Activated CD4-positive, alpha-beta T cell treated with anti-CD3 and anti-CD28 coated beads, Interleukin-2, amount 50 U/mL, for 48 hours (primary cell): Measurements from ENCODE around the gene ACSS1.

ENCODE experiments used
- DNase-seq, 2 experiments: peaks; one replicate each; pipeline ENCODE4 v3.0.0-alpha.2; 2020

Gene ACSS1

DNA sequence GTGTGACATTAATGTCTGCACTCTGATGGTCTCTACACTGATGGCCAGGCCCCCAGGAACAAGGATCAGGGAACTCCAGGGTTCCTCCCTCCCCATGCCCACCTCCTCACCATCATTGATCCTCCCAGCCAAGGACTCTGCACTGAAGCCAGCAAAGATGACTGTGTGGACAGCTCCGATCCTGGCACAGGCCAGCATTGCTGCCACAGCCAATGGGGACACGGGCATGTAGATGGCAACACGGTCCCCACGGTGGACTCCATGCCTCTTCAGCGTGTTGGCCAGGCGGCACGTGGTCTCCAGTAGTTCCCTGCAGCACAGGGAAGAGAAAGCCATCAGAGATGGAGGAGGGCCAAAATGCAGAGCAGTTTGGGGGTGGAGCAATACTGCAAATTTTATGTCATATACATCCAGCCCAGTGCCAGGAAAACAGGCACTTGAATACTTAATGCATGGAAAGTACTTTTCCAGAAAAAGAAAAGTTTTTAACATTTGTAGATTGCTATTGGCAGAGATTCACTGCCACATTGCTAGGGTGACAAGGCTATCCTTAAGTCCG lies 27.2 kb downstream of the ACSS1 start:
- DNase-seq = no peak

DNA sequence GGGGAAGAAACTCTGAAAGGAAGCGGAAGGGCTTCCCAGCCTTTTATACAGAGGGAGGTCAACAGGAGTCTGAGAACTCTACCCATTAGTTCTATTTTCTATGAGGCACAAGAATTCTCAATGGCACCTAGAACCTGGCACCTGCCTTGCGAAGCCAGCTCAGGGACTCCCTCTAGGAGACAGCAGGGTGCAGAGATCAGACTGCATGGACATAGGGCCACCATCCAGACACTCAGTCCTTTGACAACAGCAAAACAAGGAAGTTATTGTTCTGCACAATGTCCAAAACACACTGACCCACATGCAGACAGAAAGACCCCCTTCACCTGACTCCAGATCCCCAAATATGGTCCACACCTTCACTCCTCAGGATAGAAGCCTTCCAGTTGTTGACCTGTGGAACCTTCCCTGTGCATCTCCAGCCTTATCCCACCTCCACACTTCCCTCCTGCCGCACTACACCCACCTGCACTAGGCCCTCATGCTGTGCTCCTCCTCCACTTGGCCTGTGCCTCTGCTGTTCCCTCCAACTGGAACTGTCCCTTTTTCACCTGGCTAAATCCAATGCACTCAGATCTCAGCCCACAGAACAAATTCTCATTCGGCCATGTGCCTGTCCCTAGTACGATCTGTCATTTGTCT lies 27.8 kb downstream of the ACSS1 start:
- DNase-seq = no peak

DNA sequence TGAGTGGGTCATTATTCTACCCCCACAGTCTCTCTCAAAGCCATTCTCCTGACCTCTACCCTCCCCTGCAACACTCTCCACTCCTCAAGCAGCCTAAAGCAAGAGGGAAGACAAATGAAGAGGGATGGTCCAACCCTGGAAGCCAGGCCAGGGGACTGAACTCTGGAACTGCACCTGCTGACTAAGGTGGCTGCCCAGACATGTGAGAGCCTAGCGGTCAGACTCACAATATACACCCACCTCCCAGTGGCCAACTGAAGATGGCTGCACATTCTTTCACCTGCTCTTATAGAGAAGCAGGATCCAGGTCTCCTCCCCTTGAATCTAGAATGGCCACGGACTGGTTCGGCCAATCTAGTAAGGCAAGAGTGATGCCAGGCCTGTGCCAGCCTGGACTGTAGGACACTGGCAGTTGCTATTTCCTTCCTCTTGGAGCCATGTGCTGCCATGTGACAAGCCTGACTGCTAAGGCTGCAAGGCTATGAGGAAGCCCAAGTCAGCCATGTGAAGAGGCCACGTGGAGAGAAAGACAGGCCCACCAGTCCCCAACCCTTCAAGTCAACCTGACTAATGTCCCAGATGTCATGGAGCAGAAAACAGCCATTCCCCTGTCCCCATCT lies 31.8 kb downstream of the ACSS1 start:
- DNase-seq = no peak

DNA sequence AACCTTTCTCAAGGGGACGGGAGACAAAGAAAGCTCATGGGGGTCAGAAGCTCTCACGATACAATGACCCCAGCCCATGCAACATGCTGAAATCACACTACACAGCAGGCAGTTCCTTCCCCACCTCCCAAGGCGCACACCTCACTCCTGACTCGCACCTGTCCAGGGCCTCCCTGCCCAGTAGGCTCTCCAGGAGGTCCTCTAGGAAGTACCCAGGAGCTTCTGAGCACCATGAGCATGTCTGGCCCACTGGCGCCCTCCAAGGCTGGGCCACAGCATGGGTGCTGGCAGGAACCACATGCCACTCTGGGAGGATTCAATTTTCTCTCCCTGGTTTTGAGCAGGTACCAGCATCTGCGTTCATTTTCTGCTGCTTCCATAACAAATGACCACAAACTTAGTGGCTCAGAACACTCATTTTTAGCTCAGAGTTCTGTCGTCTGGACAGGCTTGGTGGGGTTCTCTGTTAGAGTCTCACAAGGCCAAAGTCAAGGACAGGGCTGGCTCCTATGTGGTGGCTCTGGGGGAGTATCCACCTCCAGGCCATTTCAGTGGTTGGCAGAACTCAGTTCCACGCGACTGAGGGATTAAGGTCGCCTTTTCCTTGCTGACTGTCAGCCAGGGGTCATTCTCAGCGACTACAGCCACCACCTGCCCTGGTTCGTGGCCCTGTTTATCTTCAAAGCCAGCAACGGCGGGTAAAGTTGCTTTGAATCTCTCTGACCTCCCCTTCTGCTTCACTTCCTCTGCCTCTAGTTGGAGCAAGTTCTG lies 32.7 kb downstream of the ACSS1 start:
- DNase-seq = no peak

DNA sequence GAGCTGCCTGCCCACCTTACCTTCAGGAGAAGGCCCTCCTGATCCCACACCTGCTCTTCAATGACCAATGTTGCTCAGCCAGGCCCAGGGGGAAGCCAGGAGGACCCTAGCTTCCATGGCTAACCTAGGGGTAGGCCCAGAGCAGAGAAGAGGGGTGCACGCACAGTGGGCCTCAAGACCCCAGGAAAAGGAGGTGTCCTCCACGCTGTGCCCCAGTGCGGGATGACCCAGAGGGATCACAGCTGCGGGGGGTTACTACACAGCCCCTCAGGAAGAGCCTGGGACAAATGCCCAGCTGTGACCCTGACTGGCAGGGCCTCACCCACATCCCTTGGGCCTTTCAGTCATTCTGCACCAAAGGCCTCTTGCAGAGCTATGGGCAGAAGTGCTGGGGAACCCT lies 33.8 kb downstream of the ACSS1 start:
- DNase-seq = no peak

DNA sequence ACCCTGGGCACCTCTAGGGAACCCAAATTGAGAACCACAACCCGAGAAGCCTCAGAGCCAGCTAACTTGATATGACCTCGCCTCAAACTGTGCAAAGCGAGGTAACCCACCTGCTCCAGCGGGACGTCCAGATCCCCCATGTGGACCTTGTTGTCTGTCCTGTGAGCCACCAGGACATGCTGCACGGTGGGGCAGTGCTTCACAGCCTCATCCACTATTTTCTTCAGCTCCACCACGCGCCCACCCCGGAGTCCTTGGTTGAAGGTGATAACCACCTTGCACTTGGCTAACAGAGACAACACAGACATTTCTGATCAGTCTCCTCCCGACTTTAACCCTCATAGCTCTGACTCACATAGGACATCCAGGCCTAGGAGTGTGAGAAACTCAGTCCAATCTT lies 34.6 kb downstream of the ACSS1 start:
- no peak for DNase-seq

DNA sequence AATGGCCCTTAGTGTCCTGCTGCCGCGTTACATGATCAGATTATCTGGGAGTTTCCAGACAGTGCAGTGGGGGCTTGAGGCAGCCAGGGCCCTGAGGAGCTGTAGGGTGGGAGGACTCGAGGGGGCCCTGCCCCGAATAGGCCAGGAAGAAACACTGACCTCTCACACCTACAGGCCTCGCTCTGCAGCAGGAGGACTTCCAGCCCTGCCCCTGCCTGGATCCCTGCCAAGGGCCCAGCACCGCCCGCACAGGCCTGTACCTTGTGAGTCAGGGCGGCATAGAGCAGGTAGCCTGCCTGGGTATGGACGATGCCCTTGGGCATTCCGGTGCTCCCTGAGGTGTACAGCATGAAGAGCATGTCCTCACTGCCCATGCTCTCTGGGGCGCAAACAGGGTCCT lies 35.3 kb downstream of the ACSS1 start:
- DNase-seq = no peak

DNA sequence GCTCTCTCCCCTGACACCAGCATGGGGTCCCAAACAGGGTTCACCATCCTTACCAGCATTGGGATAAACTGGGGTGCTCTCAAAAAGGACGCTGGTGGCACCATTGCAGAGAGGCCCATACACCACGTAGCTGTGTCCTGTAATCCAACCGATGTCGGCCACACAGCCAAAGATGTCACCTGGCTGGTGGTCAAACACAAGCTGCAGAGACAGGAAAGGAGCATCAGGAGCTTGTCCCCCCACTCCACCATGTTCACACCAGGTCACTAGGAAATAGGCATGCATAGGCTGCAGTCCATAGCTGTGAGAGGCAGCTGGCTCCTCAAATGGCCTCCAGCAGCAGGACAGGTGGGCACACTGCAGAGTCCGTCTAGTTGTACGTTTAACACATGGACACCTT lies 36.6 kb downstream of the ACSS1 start:
- no peak for DNase-seq

DNA sequence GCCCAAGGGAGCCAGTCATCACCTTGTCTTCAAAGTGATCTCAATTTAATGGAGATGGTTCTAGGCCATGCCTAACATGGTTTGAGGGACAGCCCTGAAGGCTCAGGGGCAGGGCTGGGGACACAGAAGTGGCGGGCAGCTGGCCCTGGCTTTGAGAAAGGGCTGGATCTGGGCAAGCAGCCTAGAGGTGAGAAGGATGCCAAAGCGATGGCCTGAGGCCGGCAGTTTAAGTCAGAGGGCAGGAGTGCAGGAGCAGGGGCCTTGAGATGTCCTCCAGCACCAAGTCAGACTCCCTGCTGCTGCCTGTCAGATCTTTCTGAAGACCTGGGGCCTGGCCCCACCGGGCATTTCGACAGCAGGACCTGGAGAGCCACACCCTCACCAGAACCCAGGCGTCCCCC lies 37.0 kb downstream of the ACSS1 start:
- DNase-seq = no peak

DNA sequence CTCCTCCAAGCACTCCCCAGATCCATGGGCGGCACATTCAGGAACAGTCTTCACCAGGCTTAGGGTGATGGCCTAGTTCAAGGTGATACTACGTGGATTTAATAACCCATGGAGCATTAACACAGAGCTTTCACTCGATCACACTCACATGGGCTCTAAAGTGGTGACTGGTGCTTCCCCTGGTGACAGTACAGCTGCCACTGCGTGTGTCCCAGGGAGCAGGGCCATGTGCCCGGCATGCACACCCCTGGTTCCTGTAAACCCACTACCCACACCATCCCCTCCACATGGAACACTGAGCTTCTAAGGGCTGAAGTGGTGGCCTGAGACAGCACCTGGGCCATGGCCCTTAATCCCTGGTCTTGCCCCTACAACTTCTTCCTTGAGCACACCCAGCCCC lies 37.6 kb downstream of the ACSS1 start:
- no peak for DNase-seq

DNA sequence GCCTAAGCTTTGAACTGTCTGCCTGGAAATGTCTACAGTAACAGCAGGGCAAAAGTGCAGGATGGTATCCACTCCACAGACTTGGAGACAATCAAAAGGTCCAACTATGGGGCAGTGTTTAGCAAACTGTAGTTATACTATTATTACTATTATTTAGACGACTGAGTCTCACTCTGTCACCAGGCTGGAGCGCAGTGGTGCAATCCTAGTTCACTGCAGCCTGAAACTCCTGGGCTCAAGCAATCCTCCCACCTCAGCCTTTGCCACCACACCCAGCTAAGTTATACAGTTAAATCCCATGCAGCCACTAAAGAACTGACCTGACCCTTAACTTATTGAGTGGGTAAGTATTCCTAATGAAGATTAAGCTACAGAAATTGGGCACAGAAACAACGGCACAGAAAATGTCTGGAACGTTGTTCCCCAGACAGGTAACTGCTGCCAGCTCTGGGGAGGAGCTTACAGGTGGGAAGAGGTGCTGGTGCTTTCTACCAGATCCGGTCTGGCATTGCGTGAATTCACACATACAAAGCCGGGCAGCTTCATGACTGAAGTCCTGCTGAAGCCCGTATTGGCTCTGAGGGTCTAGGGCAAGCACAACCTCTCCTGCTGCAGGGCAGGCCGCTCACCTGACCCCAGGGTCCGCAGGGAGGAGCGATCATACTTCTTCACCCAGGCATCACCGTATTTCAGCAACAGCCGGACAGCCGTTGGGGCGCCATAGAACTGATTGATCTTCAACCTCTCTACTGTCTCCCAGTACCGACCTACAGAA lies 38.4 kb downstream of the ACSS1 start:
- no peak for DNase-seq

DNA sequence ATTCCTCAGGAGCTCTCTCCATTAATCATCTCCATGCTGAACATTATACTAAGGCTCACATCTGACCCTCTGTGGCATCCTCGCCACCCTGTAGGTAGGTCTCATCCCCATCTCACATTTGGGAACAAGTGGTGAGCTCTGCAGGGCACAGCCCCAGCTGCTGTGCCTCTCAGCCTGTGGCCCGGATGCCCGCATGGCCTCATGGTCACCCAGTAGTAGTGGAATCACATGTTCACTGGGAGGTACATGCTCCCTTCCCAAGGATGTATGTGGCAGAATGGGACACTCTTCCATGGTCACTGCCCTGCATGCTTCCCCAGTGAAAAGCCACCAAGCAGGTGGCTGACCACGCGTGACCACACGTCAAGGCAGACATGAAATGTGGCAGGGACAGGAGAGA lies 39.1 kb downstream of the ACSS1 start:
- DNase-seq = no peak

DNA sequence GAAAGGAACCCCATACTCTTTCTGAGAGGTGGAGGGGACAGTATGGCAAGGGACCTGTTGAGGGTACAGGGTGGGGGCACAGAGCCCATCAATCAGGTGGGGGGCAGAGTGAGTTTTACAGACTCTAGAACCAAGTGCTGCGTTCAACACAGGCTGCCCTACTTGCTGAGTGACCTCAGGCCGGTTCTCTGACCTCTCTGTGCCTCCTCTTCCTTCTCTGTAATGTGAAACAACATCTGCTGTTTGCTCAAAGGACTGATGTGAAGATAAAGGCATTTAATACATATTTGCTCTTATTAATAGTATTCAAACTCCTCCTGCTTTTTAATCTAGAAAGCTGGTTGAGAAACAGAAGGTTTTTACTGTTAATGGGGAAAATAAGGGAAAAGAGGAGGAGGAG lies 39.5 kb downstream of the ACSS1 start:
- no peak for DNase-seq

DNA sequence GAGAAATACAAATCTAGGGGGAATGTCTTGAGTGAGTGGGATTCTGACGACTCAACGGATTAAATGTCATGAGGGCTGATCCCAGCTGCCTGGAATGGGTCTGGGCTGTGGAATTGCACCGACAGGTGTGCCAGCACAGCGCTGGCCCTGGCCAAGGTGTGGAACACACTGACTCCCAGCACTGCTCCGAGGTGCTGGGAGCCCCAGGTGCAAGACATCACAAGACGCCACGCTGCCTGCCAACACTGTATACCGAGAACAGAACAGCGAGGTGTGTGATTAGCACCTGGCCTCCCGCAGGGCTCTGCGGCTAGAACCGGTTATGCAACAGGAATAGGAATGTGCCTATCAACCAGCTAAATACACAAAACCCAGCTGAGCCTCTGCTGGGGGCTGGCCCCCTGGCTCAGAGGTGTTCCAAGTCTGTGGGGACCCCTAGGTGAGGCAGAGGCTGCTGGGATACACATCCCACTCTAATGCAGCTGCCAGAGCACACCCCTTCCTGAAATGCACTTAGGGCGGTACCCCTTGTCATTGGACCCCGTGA lies 40.6 kb downstream of the ACSS1 start:
- DNase-seq = no peak

DNA sequence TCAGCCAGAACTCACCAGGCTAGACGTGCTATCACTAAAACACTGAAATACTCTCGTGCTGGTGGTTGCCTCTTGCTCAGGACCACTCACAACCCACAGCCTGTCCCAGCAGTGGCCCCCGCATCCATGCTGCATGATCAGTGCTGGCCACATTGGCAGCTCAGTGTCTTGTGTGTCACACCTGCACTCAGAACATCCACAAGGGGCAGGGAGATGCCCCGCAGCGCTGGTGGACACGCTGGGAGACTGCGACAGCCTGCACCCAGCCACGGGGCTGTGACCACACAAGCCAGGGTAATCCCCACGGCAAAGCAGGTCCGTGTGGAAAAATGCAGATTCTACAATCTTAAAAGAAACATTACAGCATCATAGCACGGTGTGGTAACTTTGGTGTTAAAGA lies 41.5 kb downstream of the ACSS1 start:
- no peak for DNase-seq

DNA sequence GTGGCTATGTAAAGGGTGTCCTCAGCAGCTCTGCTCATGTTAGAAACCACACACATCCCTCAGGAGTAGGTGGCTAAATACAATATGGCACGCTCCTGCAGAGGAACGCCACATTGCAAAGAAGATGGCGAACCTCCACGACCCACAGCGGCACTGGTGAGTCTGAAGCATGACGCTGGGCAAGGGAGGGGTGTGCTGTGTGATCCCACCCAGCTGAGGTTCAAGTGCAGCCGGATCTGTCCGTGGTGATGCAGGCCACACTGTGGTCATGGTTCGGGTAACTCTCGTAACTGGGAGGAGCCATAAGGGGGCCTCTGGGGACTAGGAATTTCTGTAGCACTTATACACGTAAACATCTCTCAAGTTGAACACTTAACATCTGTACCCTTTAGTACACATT lies 42.0 kb downstream of the ACSS1 start:
- DNase-seq = no peak

DNA sequence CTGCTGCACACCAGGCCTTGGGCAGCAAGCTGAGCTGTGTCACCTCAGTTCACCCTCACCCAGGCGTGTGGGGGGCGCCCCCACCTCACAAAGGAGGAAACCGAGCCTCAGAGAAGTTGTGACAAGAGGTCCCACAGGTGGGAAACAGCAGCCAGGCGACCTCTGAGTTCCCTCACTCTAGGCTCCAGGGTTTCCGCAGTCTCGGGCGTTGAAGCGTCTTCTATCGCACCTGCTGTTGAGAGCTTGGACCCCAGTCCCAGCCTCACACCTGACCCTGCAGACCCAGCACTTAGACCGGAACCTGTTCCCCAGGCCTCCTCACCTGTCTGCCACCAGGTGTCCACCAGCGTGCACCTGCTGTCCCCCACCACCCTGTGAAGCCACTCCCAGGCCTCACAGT lies 43.1 kb downstream of the ACSS1 start:
- DNase-seq = no peak

DNA sequence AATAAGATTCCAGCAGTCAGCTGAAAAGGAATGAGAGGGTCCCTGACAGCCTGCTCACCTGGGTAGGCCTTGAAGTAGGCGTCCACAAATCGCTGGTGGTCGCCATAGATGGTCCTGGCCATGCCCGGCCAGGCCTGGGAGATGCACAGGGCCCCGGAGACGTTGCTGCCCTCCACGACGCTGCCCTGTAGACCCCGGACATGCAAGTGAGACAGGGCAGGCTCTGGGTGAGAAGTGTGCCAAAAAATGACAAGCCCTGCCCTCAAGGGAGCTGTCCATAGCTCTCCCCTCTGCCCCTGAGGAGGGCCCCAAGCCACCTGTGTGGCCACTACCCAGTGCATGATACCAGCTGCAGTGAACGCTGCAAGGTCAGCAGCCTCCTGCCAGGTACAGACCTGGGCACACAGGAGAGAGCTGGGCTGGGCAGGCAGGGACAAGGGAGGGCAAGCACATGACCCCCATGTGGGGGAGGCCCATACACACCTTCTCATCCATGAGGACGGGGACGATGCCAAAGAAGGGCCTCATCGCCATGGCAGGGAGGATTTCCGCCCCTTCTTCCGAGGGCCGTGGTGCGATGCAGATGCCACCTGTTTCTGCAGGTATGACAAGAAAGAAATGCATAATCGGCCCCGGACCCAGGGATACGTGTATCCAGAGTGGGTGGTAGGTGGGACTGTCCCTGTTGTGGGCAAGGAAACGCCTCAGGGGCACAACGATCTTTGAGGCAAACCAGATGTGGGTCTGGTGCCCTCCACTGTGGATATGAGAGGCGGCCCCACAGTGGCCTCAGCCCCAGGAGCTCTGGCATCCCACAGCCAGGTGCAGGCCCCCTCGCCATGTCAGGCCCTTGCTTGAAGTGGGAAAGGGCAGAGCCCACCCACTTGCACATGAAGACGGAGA lies 44.2 kb downstream of the ACSS1 start:
- no peak for DNase-seq

DNA sequence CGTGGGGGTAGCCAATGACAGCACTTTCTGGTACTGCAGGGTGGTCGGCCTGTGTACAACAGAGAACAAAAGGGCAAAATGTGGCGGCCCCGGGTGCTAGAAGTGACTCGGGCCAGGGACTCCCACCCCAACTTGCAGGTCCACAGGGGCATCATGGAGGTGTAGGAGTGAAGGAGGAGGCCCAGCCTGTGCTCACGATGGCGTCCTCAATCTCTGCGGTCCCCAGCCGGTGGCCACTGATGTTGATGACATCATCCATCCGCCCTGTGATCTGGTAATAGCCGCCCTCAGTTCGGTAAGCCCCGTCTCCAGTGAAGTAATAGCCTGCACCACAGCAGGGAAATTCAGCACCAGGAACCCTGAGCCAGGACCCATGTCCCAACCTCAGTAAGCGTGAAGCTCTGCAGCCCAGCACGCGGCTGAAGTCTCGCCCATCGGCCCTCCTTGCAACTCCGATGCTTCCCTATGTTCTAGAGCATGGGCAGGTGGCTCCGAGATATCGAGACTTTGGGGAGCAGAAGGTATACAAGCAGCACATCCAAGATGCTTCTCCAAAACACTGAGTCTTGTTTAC lies 45.2 kb downstream of the ACSS1 start:
- no peak for DNase-seq

DNA sequence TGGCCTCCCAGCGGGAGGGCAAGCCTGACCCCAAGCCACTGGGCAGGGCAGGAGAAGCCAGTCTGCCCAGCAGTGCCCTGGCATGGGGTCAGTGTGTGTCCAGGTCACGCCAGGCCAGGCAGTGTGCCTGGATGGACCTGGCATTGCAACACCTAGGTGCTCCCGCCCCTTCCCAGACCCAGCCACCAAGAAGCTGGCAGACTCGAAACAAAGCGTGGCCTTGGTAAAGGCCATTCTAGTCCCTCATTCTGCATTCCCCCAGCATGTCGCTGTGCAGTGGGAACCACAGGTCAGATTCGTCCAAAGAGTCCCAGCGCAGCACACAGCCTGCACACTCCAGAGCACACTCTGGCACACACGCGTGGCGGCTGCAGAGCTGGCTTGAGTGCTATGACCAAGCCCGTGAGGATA lies 46.1 kb downstream of the ACSS1 start:
- no peak for DNase-seq

DNA sequence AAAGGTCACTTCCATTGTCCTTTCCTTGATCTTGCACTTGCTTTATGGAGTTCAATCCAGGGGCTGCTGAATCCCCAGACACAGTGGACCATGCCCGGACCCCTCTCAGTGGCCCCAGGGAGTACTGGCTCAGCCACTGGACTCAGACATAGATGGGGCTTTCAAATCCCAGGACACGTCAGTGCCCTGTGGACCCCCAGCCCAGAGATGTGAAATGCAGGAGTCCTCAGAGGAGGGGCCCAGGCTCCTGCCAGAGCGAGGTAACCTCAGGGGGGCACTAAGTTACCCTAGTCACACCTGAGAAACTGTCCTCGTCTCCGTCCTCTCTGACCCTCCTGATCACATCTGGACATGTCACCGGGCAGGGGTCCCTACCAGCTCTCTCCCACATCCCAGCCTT lies 46.7 kb downstream of the ACSS1 start:
- DNase-seq = no peak
